Vagina (tissue), 2 donors: Measurements from ENCODE around the gene DPP8.

Experiments
- POLR2A ChIP-seq, 2 donors: fragments of 450-650 bp; IDR thresholded peaks; one replicate each; pipeline ENCODE4 v1.6.1; 2017; ENCODE audit warnings: antibody characterized with exemption in 2 of 2, mild to moderate bottlenecking in 2 of 2, moderate library complexity in 2 of 2
- POLR2AphosphoS5 ChIP-seq, 2 donors: sonication (generic); formaldehyde crosslinking; IDR thresholded peaks; one replicate each; pipeline ENCODE4 v1.9.0; 2017; ENCODE audit warnings: antibody characterized with exemption in 2 of 2, mild to moderate bottlenecking in 2 of 2, low read depth in 1 of 2; ENCODE audit not compliant: insufficient read depth in 1 of 2
- TF ChIP-seq, protein P1 (sequence below), 3 experiments: fragments of 450-650 bp in 2 of 3; fragments of 200-600 bp in 1 of 3; sonication (generic) in 1 of 3; IDR thresholded peaks; one replicate each; pipeline ENCODE4 v1.5.1; 2017 to 2019; ENCODE audit warnings: antibody characterized with exemption in 3 of 3, mild to moderate bottlenecking in 2 of 3, moderate library complexity in 2 of 3

DNA sequence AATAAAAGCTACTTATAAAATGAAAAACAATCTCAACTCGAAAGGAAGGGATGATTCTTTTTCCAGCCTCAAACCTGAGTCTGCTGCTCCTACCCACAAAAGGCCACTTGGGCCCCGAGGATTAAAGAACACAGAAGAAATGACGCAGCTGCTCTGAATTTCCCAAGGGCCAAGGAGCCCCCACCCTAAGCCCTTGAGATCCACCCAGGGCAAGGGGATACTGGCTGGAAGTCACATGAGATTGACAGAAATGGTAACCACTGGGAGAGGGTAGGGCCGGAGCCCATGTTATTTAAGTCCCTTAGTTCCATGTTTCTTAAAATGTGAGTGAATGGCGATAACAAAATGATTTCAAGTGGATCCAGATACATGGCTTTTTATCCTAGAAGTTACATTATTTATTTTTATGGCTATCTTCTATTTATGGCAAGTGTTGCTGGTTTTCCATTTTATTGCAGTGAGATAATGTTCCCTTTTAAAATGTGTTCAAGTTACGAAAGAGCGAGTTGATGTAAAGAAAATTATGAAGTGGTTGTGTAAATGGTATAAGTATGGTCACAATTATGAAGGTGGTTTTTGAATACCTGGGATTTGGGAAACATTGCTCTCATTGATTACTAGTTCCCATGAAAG is 111.6 kb downstream of the DPP8 start:
- TF ChIP-seq, protein P1, sequence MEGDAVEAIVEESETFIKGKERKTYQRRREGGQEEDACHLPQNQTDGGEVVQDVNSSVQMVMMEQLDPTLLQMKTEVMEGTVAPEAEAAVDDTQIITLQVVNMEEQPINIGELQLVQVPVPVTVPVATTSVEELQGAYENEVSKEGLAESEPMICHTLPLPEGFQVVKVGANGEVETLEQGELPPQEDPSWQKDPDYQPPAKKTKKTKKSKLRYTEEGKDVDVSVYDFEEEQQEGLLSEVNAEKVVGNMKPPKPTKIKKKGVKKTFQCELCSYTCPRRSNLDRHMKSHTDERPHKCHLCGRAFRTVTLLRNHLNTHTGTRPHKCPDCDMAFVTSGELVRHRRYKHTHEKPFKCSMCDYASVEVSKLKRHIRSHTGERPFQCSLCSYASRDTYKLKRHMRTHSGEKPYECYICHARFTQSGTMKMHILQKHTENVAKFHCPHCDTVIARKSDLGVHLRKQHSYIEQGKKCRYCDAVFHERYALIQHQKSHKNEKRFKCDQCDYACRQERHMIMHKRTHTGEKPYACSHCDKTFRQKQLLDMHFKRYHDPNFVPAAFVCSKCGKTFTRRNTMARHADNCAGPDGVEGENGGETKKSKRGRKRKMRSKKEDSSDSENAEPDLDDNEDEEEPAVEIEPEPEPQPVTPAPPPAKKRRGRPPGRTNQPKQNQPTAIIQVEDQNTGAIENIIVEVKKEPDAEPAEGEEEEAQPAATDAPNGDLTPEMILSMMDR (IDR thresholded peaks at IDR 0.05) = no peak
- TF ChIP-seq POLR2A (IDR thresholded peaks at IDR 0.05) (no peak), POLR2AphosphoS5 (IDR thresholded peaks at IDR 0.05; ENCODE audit: insufficient read depth in 1 of 2, low read depth in 1 of 2) (no peak)
